HAP-1 (cell line): ENCODE results near the gene CROCC2.
"Not testable (repeated sequence)": the region's sequence is repeated elsewhere in the genome, so short reads cannot be mapped to it uniquely, and the experiment has no call there.

Experiments used
- DNase-seq, 2 experiments: peaks; one replicate each; pipeline ENCODE4 v3.0.0-alpha.2; 2016 to 2020; ENCODE audit warnings: low spot score in 2 of 2
- H3K27me3 ChIP-seq: fragments of 250-450 bp; sonication (Bioruptor Pico); 2 replicates; pipeline ENCODE4 v1.5.1; 2020; ENCODE audit warnings: low read depth, mild to moderate bottlenecking, moderate library complexity
- H3K36me3 ChIP-seq: fragments of 250-450 bp; sonication (Bioruptor Pico); replicated peaks from 2 replicates; pipeline ENCODE4 v1.5.1; 2020; ENCODE audit warnings: mild to moderate bottlenecking
- H3K4me1 ChIP-seq: fragments of 250-450 bp; sonication (Bioruptor Pico); 2 replicates; pipeline ENCODE4 v1.5.1; 2020; ENCODE audit warnings: mild to moderate bottlenecking
- H3K4me3 ChIP-seq: fragments of 250-450 bp; sonication (Bioruptor Pico); 2 replicates; pipeline ENCODE4 v1.5.1; 2020; ENCODE audit warnings: mild to moderate bottlenecking, moderate library complexity
- H3K9me3 ChIP-seq: fragments of 250-450 bp; sonication (Bioruptor Pico); 2 replicates; pipeline ENCODE4 v1.5.1; 2020; ENCODE audit warnings: mild to moderate bottlenecking, moderate library complexity
- in situ Hi-C: fragments of 300-500 bp; cut with MboI; formaldehyde crosslinking; loops from 3 replicates; pipeline ENCODE4 v1.14.3; 2020; ENCODE audit warnings: low sequenced_read_pairs, inconsistent platforms, mixed read lengths

Gene CROCC2

GRCh38 chr2:240965905-240966456, 59.8 kb downstream of the CROCC2 start:
- no peaks in the 10 kb centered on the region for H3K9me3 ChIP-seq
- in situ Hi-C loops: no loop called here
- no peaks in the 10 kb centered on the region for H3K36me3 ChIP-seq
- H3K4me3 ChIP-seq: no peak overlapping the region
- no peaks in the 10 kb centered on the region for H3K27me3 ChIP-seq
- DNase-seq: peak in 1 of 2 experiments; percentile 6
- H3K4me1 ChIP-seq: peaks cover 8% of the 10 kb centered on the region

- no peaks in the 10 kb centered on the region for H3K36me3 ChIP-seq
- DNase-seq: no peak
- no peaks in the 10 kb centered on the region for H3K9me3 ChIP-seq
- H3K4me3 ChIP-seq: no peak overlapping the region
- peaks cover 8% of the 10 kb centered on the region for H3K4me1 ChIP-seq
- H3K27me3 ChIP-seq: no peaks in the 10 kb centered on the region
- in situ Hi-C loops: no loop called here
These were observed 60.3 kb downstream of the CROCC2 start for GRCh38 chr2:240966457-240966905.

- Histone ChIP-seq H3K27me3 (no peaks in the 10 kb centered on the region), H3K36me3 (no peaks in the 10 kb centered on the region), H3K9me3 (no peaks in the 10 kb centered on the region), H3K4me3 (no peak overlapping the region), H3K4me1 (peaks cover 6% of the 10 kb centered on the region)
- in situ Hi-C loops: no loop called here
- DNase-seq: no peak
These were observed 61.0 kb downstream of the CROCC2 start for GRCh38 chr2:240966906-240967680.

GRCh38 chr2:240967681-240968621, 61.8 kb downstream of the CROCC2 start:
- Histone ChIP-seq H3K4me3 (no peak overlapping the region), H3K4me1 (no peaks in the 10 kb centered on the region), H3K9me3 (no peaks in the 10 kb centered on the region), H3K36me3 (no peaks in the 10 kb centered on the region), H3K27me3 (no peaks in the 10 kb centered on the region)
- in situ Hi-C loops: no loop called here
- no peak for DNase-seq

- in situ Hi-C loops: no loop called here
- Histone ChIP-seq H3K4me1 (no peaks in the 10 kb centered on the region), H3K27me3 (no peaks in the 10 kb centered on the region), H3K9me3 (no peaks in the 10 kb centered on the region), H3K4me3 (no peak overlapping the region), H3K36me3 (no peaks in the 10 kb centered on the region)
- no peak for DNase-seq
These were observed 62.8 kb downstream of the CROCC2 start for GRCh38 chr2:240968731-240969624.

GRCh38 chr2:240970104-240970503, 64.0 kb downstream of the CROCC2 start:
- peaks cover 2% of the 10 kb centered on the region; the same call in 1 of the 2 replicates for H3K27me3 ChIP-seq
- no peaks in the 10 kb centered on the region for H3K4me1 ChIP-seq
- no peak for DNase-seq
- H3K4me3 ChIP-seq: no peak overlapping the region
- no peaks in the 10 kb centered on the region for H3K36me3 ChIP-seq
- in situ Hi-C loops: no loop called here
- no peaks in the 10 kb centered on the region for H3K9me3 ChIP-seq

GRCh38 chr2:240970816-240971215, 64.7 kb downstream of the CROCC2 start:
- in situ Hi-C loops: no loop called here
- H3K4me3 ChIP-seq: no peak overlapping the region
- no peak for DNase-seq
- no peaks in the 10 kb centered on the region for H3K9me3 ChIP-seq
- peaks cover 4% of the 10 kb centered on the region; the same call in 1 of the 2 replicates for H3K27me3 ChIP-seq
- H3K36me3 ChIP-seq: no peaks in the 10 kb centered on the region
- H3K4me1 ChIP-seq: no peaks in the 10 kb centered on the region

GRCh38 chr2:240972201-240972600, 66.1 kb downstream of the CROCC2 start:
- Histone ChIP-seq H3K4me3 (no peak overlapping the region), H3K9me3 (no peaks in the 10 kb centered on the region), H3K4me1 (no peaks in the 10 kb centered on the region), H3K27me3 (peaks cover 4% of the 10 kb centered on the region; the same call in 1 of the 2 replicates), H3K36me3 (no peaks in the 10 kb centered on the region)
- in situ Hi-C loops: no loop called here
- DNase-seq: no peak

GRCh38 chr2:240972636-240973521, 66.7 kb downstream of the CROCC2 start:
- Histone ChIP-seq H3K9me3 (no peaks in the 10 kb centered on the region), H3K27me3 (peaks cover 4% of the 10 kb centered on the region; the same call in 1 of the 2 replicates), H3K36me3 (no peaks in the 10 kb centered on the region), H3K4me1 (no peaks in the 10 kb centered on the region), H3K4me3 (no peak overlapping the region)
- in situ Hi-C loops: no loop called here
- DNase-seq: no peak

- no peak for DNase-seq
- no peaks in the 10 kb centered on the region for H3K36me3 ChIP-seq
These were observed 68.8 kb downstream of the CROCC2 start for GRCh38 chr2:240974771-240975572.

GRCh38 chr2:240975903-240976302, 69.8 kb downstream of the CROCC2 start:
- DNase-seq, H3K9me3 ChIP-seq, in situ Hi-C loops, H3K36me3 ChIP-seq, H3K4me1 ChIP-seq, H3K4me3 ChIP-seq, H3K27me3 ChIP-seq: not testable (repeated sequence)

More at GRCh38 chr2:240974771-240975572, 68.8 kb downstream of the CROCC2 start:
- no peak overlapping the region for H3K4me3 ChIP-seq
- H3K27me3 ChIP-seq: peaks cover 4% of the 10 kb centered on the region; the same call in 1 of the 2 replicates
- in situ Hi-C loops: no loop called here
- no peaks in the 10 kb centered on the region for H3K9me3 ChIP-seq
- H3K4me1 ChIP-seq: no peaks in the 10 kb centered on the region

- H3K9me3 ChIP-seq: no peaks in the 10 kb centered on the region
- H3K36me3 ChIP-seq: no peaks in the 10 kb centered on the region
- peaks cover 6% of the 10 kb centered on the region; the same call in 1 of the 2 replicates for H3K27me3 ChIP-seq
- H3K4me3 ChIP-seq: no peak overlapping the region
- no peaks in the 10 kb centered on the region for H3K4me1 ChIP-seq
- in situ Hi-C loops: no loop called here
- no peak for DNase-seq
These were observed 75.1 kb downstream of the CROCC2 start for GRCh38 chr2:240981280-240981679.
